Tibial artery (tissue), 4 donors: ENCODE data around the gene KLF13.

ENCODE experiments used
- DNase-seq, 2 donors: peaks; one replicate each; pipeline ENCODE4 v3.0.0-alpha.2; 2019
- H3K27ac ChIP-seq, 2 donors: fragments of 200-600 bp; sonication (generic) in 1 of 2; 1 replicate in 1 of 2; 2 replicates in 1 of 2; pipeline ENCODE4 v1.5.1; 2018 to 2019; ENCODE audit warnings: mild to moderate bottlenecking in 1 of 2
- H3K27me3 ChIP-seq, 2 donors: fragments of 200-600 bp; sonication (generic) in 1 of 2; one replicate each; pipeline versions ENCODE4 v1.5.1 to v1.6.0; 2016 to 2019
- H3K36me3 ChIP-seq, 3 donors: fragments of 200-600 bp; sonication (generic) in 2 of 3; one replicate each; pipeline ENCODE4 v1.5.1; 2016 to 2019; ENCODE audit warnings: mild to moderate bottlenecking in 2 of 3
- H3K4me1 ChIP-seq, 4 donors: fragments of 200-600 bp; sonication (generic) in 2 of 4; 1 replicate in 3 of 4; 2 replicates in 1 of 4; pipeline ENCODE4 v1.5.1; 2016 to 2019
- H3K4me3 ChIP-seq, 2 donors: fragments of 200-600 bp; sonication (generic) in 1 of 2; 1 replicate in 1 of 2; 2 replicates in 1 of 2; pipeline ENCODE4 v1.5.1; 2018 to 2019; ENCODE audit warnings: mild to moderate bottlenecking in 2 of 2
- H3K9me3 ChIP-seq, 3 donors: fragments of 200-600 bp; sonication (generic) in 1 of 3; one replicate each; pipeline ENCODE4 v1.5.1; 2016 to 2019
- intact Hi-C: fragments of 100-400 bp; cut with DNase I; formaldehyde crosslinking; loops from one replicate; pipeline ENCODE4 v1.15.0; 2023; ENCODE audit warnings: low total_unique reads
- TF ChIP-seq, protein P1 (sequence below), 2 experiments: fragments of 200-600 bp in 1 of 2; fragments of 450-650 bp in 1 of 2; IDR thresholded peaks; one replicate each; pipeline ENCODE4 v1.5.1; 2017 to 2019; ENCODE audit warnings: antibody characterized with exemption in 2 of 2, mild to moderate bottlenecking in 1 of 2, moderate library complexity in 1 of 2

Gene KLF13

GRCh38 chr15:31326156-31326874 is at the start of gene KLF13:
Gene KLF13 (plus strand): TSS chr15:31326835. CDS start chr15:31327213, 378 bp downstream.
- Histone ChIP-seq H3K4me1 (peaks cover 0 to 37% (median 24%) of the 10 kb centered on the region in 4 donors), H3K27me3 (no peaks in the 10 kb centered on the region), H3K36me3 (no peaks in the 10 kb centered on the region), H3K4me3 (peak within 1 kb of the TSS; percentile 66 to 89), H3K9me3 (no peaks in the 10 kb centered on the region), H3K27ac (peak within 1 kb of the TSS; percentile 91 to 98)
- DNase-seq, result peak; percentile 96 to 99
- TF ChIP-seq, protein P1, sequence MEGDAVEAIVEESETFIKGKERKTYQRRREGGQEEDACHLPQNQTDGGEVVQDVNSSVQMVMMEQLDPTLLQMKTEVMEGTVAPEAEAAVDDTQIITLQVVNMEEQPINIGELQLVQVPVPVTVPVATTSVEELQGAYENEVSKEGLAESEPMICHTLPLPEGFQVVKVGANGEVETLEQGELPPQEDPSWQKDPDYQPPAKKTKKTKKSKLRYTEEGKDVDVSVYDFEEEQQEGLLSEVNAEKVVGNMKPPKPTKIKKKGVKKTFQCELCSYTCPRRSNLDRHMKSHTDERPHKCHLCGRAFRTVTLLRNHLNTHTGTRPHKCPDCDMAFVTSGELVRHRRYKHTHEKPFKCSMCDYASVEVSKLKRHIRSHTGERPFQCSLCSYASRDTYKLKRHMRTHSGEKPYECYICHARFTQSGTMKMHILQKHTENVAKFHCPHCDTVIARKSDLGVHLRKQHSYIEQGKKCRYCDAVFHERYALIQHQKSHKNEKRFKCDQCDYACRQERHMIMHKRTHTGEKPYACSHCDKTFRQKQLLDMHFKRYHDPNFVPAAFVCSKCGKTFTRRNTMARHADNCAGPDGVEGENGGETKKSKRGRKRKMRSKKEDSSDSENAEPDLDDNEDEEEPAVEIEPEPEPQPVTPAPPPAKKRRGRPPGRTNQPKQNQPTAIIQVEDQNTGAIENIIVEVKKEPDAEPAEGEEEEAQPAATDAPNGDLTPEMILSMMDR (IDR thresholded peaks at IDR 0.05), result no peak
- intact Hi-C loops, result loop anchor here (5.0 kb wide), 1 partner anchor 109 kb away; no protein-coding TSS in a partner anchor

DNA sequence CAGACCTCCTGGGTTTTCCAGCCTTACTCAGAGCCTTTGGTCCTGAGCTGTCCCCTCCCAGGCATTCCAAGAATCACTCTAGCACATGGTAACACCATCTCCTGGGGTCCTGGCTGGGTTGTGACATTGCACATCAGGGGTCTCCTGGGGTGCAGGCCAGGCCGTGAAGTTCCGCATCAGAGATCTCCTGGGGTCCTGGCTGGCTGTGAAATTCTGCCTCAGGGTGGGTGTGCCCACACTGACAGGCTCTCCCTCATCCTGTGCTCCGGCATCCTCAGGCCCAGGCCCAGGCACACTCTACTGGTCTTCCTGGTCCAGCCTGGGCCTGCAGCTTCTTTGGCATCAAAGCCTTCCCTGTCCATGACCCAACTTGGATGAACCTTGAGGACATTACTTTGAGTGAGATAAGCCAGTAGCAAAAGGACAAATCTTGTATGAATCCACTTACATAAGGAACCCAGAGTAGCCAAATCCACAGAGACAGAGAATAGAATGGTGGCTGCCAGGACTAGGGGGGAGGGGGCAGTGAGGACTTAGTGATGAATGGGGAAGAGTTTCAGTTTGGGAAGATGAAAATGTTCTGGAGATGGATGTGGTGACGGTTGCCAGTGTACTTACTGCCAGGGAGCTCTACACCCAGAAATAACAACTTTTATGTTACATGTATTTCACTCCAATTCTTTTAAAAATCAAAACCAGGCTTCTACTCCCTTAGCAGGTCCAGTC is 49.1 kb upstream of the KLF13 start:
- TF ChIP-seq, protein P1 (IDR thresholded peaks at IDR 0.05), result no peak
- intact Hi-C loops, result no loop called here
- peaks cover 0 to 22% (median 16%) of the 10 kb centered on the region in 4 donors for H3K4me1 ChIP-seq

DNA sequence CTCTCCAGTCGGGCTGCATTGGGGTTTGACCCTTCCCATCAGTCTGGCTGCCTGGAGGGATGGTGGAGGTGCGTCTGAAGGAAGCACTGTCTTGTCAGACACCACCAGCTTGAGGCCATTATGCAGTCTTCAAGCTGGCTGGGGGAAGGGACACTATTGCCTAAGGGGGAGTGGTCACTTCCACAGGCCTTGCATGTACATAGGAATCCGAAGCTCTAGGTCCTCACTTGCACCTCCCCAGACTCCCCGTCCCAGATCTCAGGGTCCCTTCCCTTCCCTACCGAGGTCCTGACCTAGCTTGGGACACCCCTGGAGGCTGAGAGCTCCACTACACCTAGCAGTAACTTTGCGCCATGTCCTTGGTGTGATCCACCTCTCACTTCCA is 48.6 kb upstream of the KLF13 start:
- no peak overlapping the region for H3K4me3 ChIP-seq
- intact Hi-C loops, result no loop called here
- peaks cover 0 to 22% (median 16%) of the 10 kb centered on the region in 4 donors for H3K4me1 ChIP-seq
- no peaks in the 10 kb centered on the region for H3K27me3 ChIP-seq
- no peaks in the 10 kb centered on the region for H3K9me3 ChIP-seq
- no peaks in the 10 kb centered on the region for H3K36me3 ChIP-seq
- TF ChIP-seq, protein P1 (IDR thresholded peaks at IDR 0.05), result no peak
- H3K27ac ChIP-seq, result no peak overlapping the region
- peak in 1 of 2 donors; percentile 51 for DNase-seq

More for the DNA sequence above, 49.1 kb upstream of the KLF13 start:
- Histone ChIP-seq H3K27me3 (no peaks in the 10 kb centered on the region), H3K4me3 (no peak overlapping the region), H3K27ac (no peak overlapping the region), H3K36me3 (no peaks in the 10 kb centered on the region), H3K9me3 (no peaks in the 10 kb centered on the region)
- peak in 1 of 2 donors; percentile 35 for DNase-seq

DNA sequence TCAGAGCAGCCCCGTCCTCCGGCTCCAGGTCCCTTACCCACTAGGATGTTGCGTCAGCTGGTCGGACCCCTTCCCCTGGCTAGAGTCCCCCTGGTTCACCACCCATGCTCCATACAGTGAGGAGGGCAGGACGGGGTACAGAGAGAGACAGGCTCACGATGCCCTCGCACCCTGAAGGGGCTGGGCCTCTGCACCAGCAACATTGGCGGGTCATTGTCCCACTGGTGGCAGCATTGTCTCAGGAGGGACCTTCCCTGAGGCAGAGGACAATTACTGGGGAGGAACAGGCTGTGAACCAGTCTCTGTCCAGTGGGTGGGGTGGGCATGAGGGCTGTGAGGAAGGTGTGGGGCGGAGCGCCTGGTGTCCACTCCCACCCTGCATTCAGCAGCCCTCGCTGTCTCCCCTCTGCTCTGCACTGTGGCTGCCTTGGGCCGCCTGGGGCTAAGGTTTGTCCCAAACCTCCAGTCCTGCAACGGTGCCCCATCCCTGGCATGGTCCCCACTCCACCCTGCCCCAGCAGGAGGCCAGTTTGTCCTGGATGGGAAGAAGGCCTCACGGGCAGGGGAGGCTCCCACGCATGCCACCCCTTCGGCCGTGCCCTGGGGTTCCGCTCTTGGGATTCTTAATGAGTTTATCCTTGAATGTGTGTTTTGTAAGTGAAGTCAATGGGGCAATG is 48.0 kb upstream of the KLF13 start:
- TF ChIP-seq, protein P1 (IDR thresholded peaks at IDR 0.05), result no peak
- no peaks in the 10 kb centered on the region for H3K36me3 ChIP-seq
- peak; percentile 16 to 56 for DNase-seq
- intact Hi-C loops, result no loop called here
- H3K9me3 ChIP-seq, result no peaks in the 10 kb centered on the region
- H3K4me3 ChIP-seq, result no peak overlapping the region
- H3K4me1 ChIP-seq, result peaks cover 0 to 22% (median 16%) of the 10 kb centered on the region in 4 donors
- no peaks in the 10 kb centered on the region for H3K27me3 ChIP-seq
- H3K27ac ChIP-seq, result no peak overlapping the region

DNA sequence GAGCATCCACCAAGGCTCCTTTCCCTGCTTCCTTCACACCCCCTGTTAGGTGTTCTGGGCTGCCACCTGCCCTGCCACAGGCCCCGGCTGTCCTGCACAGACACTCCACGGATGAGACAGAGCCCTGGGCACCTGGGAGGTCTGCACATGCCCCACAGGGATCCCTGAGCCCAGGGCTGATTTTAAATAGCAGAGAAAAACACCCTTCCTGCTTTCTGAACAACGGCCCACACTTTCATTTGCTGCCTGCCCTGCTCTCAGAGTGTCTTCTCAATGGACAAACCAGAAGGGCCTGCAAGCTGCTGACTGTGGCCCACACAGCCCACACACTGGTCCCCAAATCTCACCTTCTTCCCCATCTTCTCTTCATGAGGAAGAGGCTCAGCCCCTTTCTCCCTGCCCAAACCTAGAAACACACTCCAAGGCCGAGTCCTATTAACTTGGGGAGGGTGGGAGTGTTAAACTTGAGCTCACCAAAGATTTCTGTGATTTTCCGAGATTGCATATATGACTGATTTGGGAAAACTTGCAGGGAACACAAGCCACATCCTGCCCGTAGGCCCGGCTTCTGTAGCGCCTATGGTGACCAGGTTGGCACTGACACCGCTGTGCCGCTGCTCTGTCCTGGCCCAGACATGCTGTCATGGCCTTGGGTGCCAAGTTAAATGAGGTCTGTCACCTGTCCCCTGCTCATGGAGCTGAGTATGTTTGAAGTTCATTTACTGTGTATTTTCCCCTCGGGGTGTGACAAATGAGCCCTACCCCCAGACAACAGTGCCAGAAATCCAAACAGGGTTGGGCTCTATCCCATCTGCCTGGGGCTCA is 47.2 kb upstream of the KLF13 start:
- Histone ChIP-seq H3K27me3 (no peaks in the 10 kb centered on the region), H3K9me3 (no peaks in the 10 kb centered on the region), H3K27ac (no peak overlapping the region), H3K4me1 (peaks cover 0 to 22% (median 16%) of the 10 kb centered on the region in 4 donors), H3K4me3 (no peak overlapping the region), H3K36me3 (no peaks in the 10 kb centered on the region)
- intact Hi-C loops, result no loop called here
- DNase-seq, result peak; percentile 12 to 37
- TF ChIP-seq, protein P1 (IDR thresholded peaks at IDR 0.05), result no peak
